ENCODE results near the gene HTRA3.

HTRA3 gene

GRCh38 chr4:8268901-8269534, 536 bp upstream of the HTRA3 start:
- Histone ChIP-seq H2BK120ac (ENCODE audit: low read depth, low read length) (no peak overlapping the region), H3K18ac (ENCODE audit: low read length) (no peak overlapping the region), H2AK5ac (ENCODE audit: low read length) (peak overlapping the region; percentile 82), H3K4me2 (ENCODE audit: low read length) (no peak overlapping the region), H3K27me3 (ENCODE audit: insufficient read depth, low read length, poor library complexity) (peaks cover 4% of the 10 kb centered on the region), H3K9ac (ENCODE audit: low read length) (peak overlapping the region; percentile 67), H3K4me3 (ENCODE audit: low read length) (no peak overlapping the region), H3K27ac (ENCODE audit: low read depth, low read length) (no peak overlapping the region), H3K4ac (ENCODE audit: low read depth, low read length) (no peak overlapping the region), H2BK15ac (replicated peaks; ENCODE audit: low read depth) (no peak overlapping the region), H2BK5ac (ENCODE audit: low read length) (no peak overlapping the region), H3K79me1 (ENCODE audit: low read length) (no peaks in the 10 kb centered on the region), H3K56ac (ENCODE audit: low read length) (peak overlapping the region; percentile 69), H3K36me3 (ENCODE audit: control insufficient read depth, insufficient read depth, low read length) (no peaks in the 10 kb centered on the region), H4K5ac (ENCODE audit: low read length) (no peak overlapping the region), H3K79me2 (ENCODE audit: control insufficient read depth, insufficient read depth, low read length) (no peaks in the 10 kb centered on the region), H4K8ac (ENCODE audit: low read depth, low read length) (no peak overlapping the region), H3K4me1 (ENCODE audit: control insufficient read depth, low read depth, low read length) (peaks cover 4% of the 10 kb centered on the region), H3K23ac (ENCODE audit: low read length) (no peak overlapping the region)
- WGBS (ENCODE audit: extremely low coverage, insufficient coverage, low lambda C conversion rate) = no CpG with 5 or more reads among the region's 25 CpGs
- DNase-seq = no peak

- Histone ChIP-seq H4K5ac (ENCODE audit: low read length) (no peak overlapping the region), H3K56ac (ENCODE audit: low read length) (peak overlapping the region; percentile 84), H3K4me1 (ENCODE audit: control insufficient read depth, low read depth, low read length) (peaks cover 4% of the 10 kb centered on the region), H3K4me2 (ENCODE audit: low read length) (peak overlapping the region; percentile 63), H2AK5ac (ENCODE audit: low read length) (no peak overlapping the region), H3K9ac (ENCODE audit: low read length) (peak overlapping the region; percentile 67), H3K4me3 (ENCODE audit: low read length) (no peak overlapping the region), H2BK15ac (replicated peaks; ENCODE audit: low read depth) (no peak overlapping the region), H3K79me2 (ENCODE audit: control insufficient read depth, insufficient read depth, low read length) (no peaks in the 10 kb centered on the region), H3K79me1 (ENCODE audit: low read length) (no peaks in the 10 kb centered on the region), H3K27me3 (ENCODE audit: insufficient read depth, low read length, poor library complexity) (peaks cover 4% of the 10 kb centered on the region), H2BK120ac (ENCODE audit: low read depth, low read length) (no peak overlapping the region), H3K36me3 (ENCODE audit: control insufficient read depth, insufficient read depth, low read length) (no peaks in the 10 kb centered on the region), H4K8ac (ENCODE audit: low read depth, low read length) (no peak overlapping the region), H3K23ac (ENCODE audit: low read length) (no peak overlapping the region), H3K4ac (ENCODE audit: low read depth, low read length) (no peak overlapping the region), H3K27ac (ENCODE audit: low read depth, low read length) (no peak overlapping the region), H3K18ac (ENCODE audit: low read length) (peak overlapping the region; percentile 6), H2BK5ac (ENCODE audit: low read length) (no peak overlapping the region)
- no peak for DNase-seq
- no CpG with 5 or more reads among the region's 11 CpGs for WGBS (ENCODE audit: extremely low coverage, insufficient coverage, low lambda C conversion rate)
Measured at GRCh38 chr4:8270418-8270771, 841 bp downstream of the HTRA3 start.

- no peak overlapping the region for H2BK120ac ChIP-seq (ENCODE audit: low read depth, low read length)
- H3K27me3 ChIP-seq (ENCODE audit: insufficient read depth, low read length, poor library complexity) = peaks cover 4% of the 10 kb centered on the region
- no peak overlapping the region for H4K8ac ChIP-seq (ENCODE audit: low read depth, low read length)
- no peak overlapping the region for H2AK5ac ChIP-seq (ENCODE audit: low read length)
- no peak overlapping the region for H3K27ac ChIP-seq (ENCODE audit: low read depth, low read length)
- no peak overlapping the region for H2BK15ac ChIP-seq (replicated peaks; ENCODE audit: low read depth)
- no peak overlapping the region for H3K4ac ChIP-seq (ENCODE audit: low read depth, low read length)
- no peak overlapping the region for H3K18ac ChIP-seq (ENCODE audit: low read length)
- H2BK5ac ChIP-seq (ENCODE audit: low read length) = no peak overlapping the region
- no peak overlapping the region for H3K56ac ChIP-seq (ENCODE audit: low read length)
- no CpG with 5 or more reads among the region's 27 CpGs for WGBS (ENCODE audit: extremely low coverage, insufficient coverage, low lambda C conversion rate)
- no peak overlapping the region for H3K23ac ChIP-seq (ENCODE audit: low read length)
- DNase-seq = no peak
- no peaks in the 10 kb centered on the region for H3K79me1 ChIP-seq (ENCODE audit: low read length)
- peaks cover 4% of the 10 kb centered on the region for H3K4me1 ChIP-seq (ENCODE audit: control insufficient read depth, low read depth, low read length)
- H3K4me3 ChIP-seq (ENCODE audit: low read length) = no peak overlapping the region
- H3K4me2 ChIP-seq (ENCODE audit: low read length) = no peak overlapping the region
- no peaks in the 10 kb centered on the region for H3K79me2 ChIP-seq (ENCODE audit: control insufficient read depth, insufficient read depth, low read length)
- H3K36me3 ChIP-seq (ENCODE audit: control insufficient read depth, insufficient read depth, low read length) = no peaks in the 10 kb centered on the region
- H4K5ac ChIP-seq (ENCODE audit: low read length) = no peak overlapping the region
- H3K9ac ChIP-seq (ENCODE audit: low read length) = no peak overlapping the region
Measured at GRCh38 chr4:8270912-8271815, 1.6 kb downstream of the HTRA3 start.

GRCh38 chr4:8271821-8272220, 2.3 kb downstream of the HTRA3 start:
- Histone ChIP-seq H2BK15ac (replicated peaks; ENCODE audit: low read depth) (no peak overlapping the region), H3K4me3 (ENCODE audit: low read length) (no peak overlapping the region), H3K79me1 (ENCODE audit: low read length) (no peaks in the 10 kb centered on the region), H4K5ac (ENCODE audit: low read length) (no peak overlapping the region), H3K56ac (ENCODE audit: low read length) (no peak overlapping the region), H3K4me2 (ENCODE audit: low read length) (no peak overlapping the region), H2BK5ac (ENCODE audit: low read length) (no peak overlapping the region), H3K4me1 (ENCODE audit: control insufficient read depth, low read depth, low read length) (peaks cover 4% of the 10 kb centered on the region), H3K36me3 (ENCODE audit: control insufficient read depth, insufficient read depth, low read length) (no peaks in the 10 kb centered on the region), H3K23ac (ENCODE audit: low read length) (no peak overlapping the region), H3K9ac (ENCODE audit: low read length) (no peak overlapping the region), H2AK5ac (ENCODE audit: low read length) (no peak overlapping the region), H3K79me2 (ENCODE audit: control insufficient read depth, insufficient read depth, low read length) (no peaks in the 10 kb centered on the region), H3K4ac (ENCODE audit: low read depth, low read length) (no peak overlapping the region), H3K27ac (ENCODE audit: low read depth, low read length) (no peak overlapping the region), H3K18ac (ENCODE audit: low read length) (no peak overlapping the region), H2BK120ac (ENCODE audit: low read depth, low read length) (no peak overlapping the region), H3K27me3 (ENCODE audit: insufficient read depth, low read length, poor library complexity) (peaks cover 4% of the 10 kb centered on the region), H4K8ac (ENCODE audit: low read depth, low read length) (no peak overlapping the region)
- whole genome bisulfite sequencing (ENCODE audit: extremely low coverage, insufficient coverage, low lambda C conversion rate) = no CpG with 5 or more reads among the region's 10 CpGs
- no peak for DNase-seq

- WGBS (ENCODE audit: extremely low coverage, insufficient coverage, low lambda C conversion rate) = no CpG with 5 or more reads among the region's 30 CpGs
- no peak overlapping the region for H2AK5ac ChIP-seq (ENCODE audit: low read length)
- DNase-seq = no peak
- no peak overlapping the region for H4K5ac ChIP-seq (ENCODE audit: low read length)
- H3K79me1 ChIP-seq (ENCODE audit: low read length) = no peaks in the 10 kb centered on the region
- H3K27me3 ChIP-seq (ENCODE audit: insufficient read depth, low read length, poor library complexity) = peaks cover 4% of the 10 kb centered on the region
- no peak overlapping the region for H3K56ac ChIP-seq (ENCODE audit: low read length)
- H3K4me2 ChIP-seq (ENCODE audit: low read length) = no peak overlapping the region
- no peak overlapping the region for H3K18ac ChIP-seq (ENCODE audit: low read length)
- H3K27ac ChIP-seq (ENCODE audit: low read depth, low read length) = no peak overlapping the region
- no peak overlapping the region for H2BK5ac ChIP-seq (ENCODE audit: low read length)
- no peak overlapping the region for H4K8ac ChIP-seq (ENCODE audit: low read depth, low read length)
- H3K9ac ChIP-seq (ENCODE audit: low read length) = no peak overlapping the region
- no peaks in the 10 kb centered on the region for H3K36me3 ChIP-seq (ENCODE audit: control insufficient read depth, insufficient read depth, low read length)
- no peak overlapping the region for H3K4ac ChIP-seq (ENCODE audit: low read depth, low read length)
- H3K23ac ChIP-seq (ENCODE audit: low read length) = no peak overlapping the region
- peaks cover 4% of the 10 kb centered on the region for H3K4me1 ChIP-seq (ENCODE audit: control insufficient read depth, low read depth, low read length)
- no peak overlapping the region for H3K4me3 ChIP-seq (ENCODE audit: low read length)
- H2BK15ac ChIP-seq (replicated peaks; ENCODE audit: low read depth) = no peak overlapping the region
- H2BK120ac ChIP-seq (ENCODE audit: low read depth, low read length) = no peak overlapping the region
- H3K79me2 ChIP-seq (ENCODE audit: control insufficient read depth, insufficient read depth, low read length) = no peaks in the 10 kb centered on the region
Measured at GRCh38 chr4:8272472-8273428, 3.2 kb downstream of the HTRA3 start.

Data from mesendoderm (in vitro differentiated cells).